ENCODE data around the gene GRK5.

Gene GRK5

DNA sequence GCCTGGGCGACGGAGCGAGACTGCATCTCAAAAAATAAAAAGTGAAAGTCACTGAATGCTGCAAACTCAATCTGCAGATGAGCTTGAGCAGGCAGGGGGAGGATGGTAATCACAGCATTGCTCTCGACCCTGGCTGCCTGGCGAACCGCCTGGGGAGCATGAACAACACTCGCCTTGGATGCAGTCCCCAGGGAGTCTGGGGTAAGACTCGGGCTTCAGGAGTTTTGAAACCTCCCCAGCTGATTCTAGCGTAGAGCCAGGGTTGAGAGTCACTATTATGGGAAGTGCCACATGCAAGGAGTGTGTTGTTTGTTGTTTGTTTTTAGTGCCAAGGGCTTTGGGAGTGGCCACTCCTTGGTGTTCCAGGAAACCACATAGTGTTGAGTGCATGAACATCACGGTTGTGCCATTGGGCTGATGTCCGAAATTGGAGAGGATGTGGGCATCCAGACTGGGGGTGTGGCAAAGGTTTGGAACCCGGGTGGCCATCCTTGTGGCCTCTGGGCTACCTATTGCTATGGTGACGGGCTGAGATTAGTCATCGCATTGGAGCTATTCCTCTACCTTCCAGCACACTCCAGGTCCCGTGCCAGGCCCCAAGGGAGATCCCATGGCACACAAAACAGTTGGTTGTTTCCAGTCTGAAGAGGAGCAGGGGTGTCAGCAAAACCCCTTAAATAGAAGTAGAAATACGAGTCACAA, 242.5 kb downstream of the GRK5 start:
- H3K27me3 ChIP-seq (ENCODE audit: control insufficient read depth, insufficient read depth, low read length) = no peaks in the 10 kb centered on the region
- TF ChIP-seq, protein P1, sequence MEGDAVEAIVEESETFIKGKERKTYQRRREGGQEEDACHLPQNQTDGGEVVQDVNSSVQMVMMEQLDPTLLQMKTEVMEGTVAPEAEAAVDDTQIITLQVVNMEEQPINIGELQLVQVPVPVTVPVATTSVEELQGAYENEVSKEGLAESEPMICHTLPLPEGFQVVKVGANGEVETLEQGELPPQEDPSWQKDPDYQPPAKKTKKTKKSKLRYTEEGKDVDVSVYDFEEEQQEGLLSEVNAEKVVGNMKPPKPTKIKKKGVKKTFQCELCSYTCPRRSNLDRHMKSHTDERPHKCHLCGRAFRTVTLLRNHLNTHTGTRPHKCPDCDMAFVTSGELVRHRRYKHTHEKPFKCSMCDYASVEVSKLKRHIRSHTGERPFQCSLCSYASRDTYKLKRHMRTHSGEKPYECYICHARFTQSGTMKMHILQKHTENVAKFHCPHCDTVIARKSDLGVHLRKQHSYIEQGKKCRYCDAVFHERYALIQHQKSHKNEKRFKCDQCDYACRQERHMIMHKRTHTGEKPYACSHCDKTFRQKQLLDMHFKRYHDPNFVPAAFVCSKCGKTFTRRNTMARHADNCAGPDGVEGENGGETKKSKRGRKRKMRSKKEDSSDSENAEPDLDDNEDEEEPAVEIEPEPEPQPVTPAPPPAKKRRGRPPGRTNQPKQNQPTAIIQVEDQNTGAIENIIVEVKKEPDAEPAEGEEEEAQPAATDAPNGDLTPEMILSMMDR (IDR thresholded peaks at IDR 0.05) = no peak
- H3K4me2 ChIP-seq (ENCODE audit: low read length) = no peak overlapping the region
- no peaks in the 10 kb centered on the region for H3K9me3 ChIP-seq (ENCODE audit: control insufficient read depth, low read length)
- H3K4me1 ChIP-seq = peaks cover 2% of the 10 kb centered on the region
- no peaks in the 10 kb centered on the region for H3K36me3 ChIP-seq (ENCODE audit: control insufficient read depth, insufficient read depth, low read length)
- H3K27ac ChIP-seq = no peak overlapping the region
- peaks cover 3% of the 10 kb centered on the region for H3K79me2 ChIP-seq
- H3K9ac ChIP-seq = no peak overlapping the region
- H3K4me3 ChIP-seq (ENCODE audit: low read depth, low read length) = no peak overlapping the region
- no peak overlapping the region for H2AFZ ChIP-seq

DNA sequence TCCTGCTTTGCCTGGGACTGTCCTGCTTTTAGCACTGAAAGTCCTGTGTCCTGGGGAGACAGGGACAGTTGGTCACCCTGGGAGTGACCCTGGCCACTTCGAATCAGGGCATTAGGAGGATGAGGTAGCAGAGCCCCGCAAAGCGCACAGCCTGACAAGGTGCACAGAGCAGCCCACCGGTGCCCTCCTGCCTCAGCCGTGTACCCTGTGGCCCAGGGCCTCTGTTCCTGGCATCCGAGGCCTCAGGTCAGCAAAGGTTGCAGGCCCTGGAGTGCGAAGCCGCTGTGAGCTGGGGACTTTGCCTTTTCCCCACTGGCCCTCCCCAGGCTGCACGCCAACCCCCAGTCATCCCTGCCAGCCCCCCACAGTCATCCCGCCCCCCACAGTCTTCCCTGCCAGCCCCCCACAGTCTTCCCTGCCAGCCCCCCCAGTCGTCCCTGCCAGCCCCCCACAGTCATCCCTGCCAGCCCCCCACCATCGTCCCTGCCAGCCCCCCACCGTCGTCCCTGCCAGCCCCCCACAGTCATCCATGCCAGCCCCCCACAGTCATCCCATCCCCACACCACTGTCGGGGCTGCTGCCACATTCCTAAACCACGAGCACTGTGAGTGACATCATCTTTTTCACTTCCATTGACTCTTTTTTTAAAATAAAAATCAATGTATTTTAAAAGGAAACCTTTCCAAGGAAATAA, 243.4 kb downstream of the GRK5 start:
- no peak overlapping the region for H3K27ac ChIP-seq
- TF ChIP-seq, protein P1 (IDR thresholded peaks at IDR 0.05) = no peak
- no peaks in the 10 kb centered on the region for H3K4me1 ChIP-seq
- H3K9ac ChIP-seq = no peak overlapping the region
- H3K4me3 ChIP-seq (ENCODE audit: low read depth, low read length) = no peak overlapping the region
- no peaks in the 10 kb centered on the region for H3K79me2 ChIP-seq
- no peak overlapping the region for H2AFZ ChIP-seq
- no peaks in the 10 kb centered on the region for H3K9me3 ChIP-seq (ENCODE audit: control insufficient read depth, low read length)
- H3K4me2 ChIP-seq (ENCODE audit: low read length) = no peak overlapping the region
- no peaks in the 10 kb centered on the region for H3K36me3 ChIP-seq (ENCODE audit: control insufficient read depth, insufficient read depth, low read length)
- H3K27me3 ChIP-seq (ENCODE audit: control insufficient read depth, insufficient read depth, low read length) = no peaks in the 10 kb centered on the region

DNA sequence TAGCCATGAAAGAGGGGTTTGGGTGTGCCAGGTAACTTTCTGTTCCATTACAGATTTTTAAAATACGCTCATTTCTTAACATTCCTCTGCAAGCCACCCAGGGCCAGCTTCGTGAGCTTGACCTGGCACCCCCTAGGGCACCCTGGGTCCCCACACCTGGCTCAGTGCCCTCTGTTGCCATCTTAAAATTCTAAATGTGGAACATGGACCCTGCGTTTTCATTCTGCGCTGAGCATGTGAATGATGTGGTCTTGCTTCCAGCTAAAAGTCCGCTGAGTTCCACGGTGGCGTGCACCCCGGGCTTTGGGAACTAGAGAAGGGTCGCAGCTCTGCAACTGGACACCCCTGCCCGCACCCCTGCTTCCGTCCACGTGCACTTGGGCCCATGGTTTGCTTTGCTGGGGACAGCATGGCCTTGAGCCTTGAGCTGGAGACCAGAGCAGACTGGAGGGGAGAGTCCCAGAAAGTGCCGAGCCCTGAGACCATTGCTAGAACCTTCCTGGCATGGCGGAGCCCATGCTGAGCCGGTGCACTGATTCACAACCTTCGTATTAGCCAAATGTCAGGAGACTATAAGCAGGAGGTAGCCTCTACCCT, 244.0 kb downstream of the GRK5 start:
- Histone ChIP-seq H3K27me3 (ENCODE audit: control insufficient read depth, insufficient read depth, low read length) (no peaks in the 10 kb centered on the region), H3K9me3 (ENCODE audit: control insufficient read depth, low read length) (no peaks in the 10 kb centered on the region), H3K79me2 (no peaks in the 10 kb centered on the region), H3K27ac (no peak overlapping the region), H3K4me1 (no peaks in the 10 kb centered on the region), H3K4me3 (ENCODE audit: low read depth, low read length) (no peak overlapping the region), H3K36me3 (ENCODE audit: control insufficient read depth, insufficient read depth, low read length) (no peaks in the 10 kb centered on the region), H2AFZ (no peak overlapping the region), H3K4me2 (ENCODE audit: low read length) (no peak overlapping the region), H3K9ac (no peak overlapping the region)
- TF ChIP-seq, protein P1 (IDR thresholded peaks at IDR 0.05) = no peak

DNA sequence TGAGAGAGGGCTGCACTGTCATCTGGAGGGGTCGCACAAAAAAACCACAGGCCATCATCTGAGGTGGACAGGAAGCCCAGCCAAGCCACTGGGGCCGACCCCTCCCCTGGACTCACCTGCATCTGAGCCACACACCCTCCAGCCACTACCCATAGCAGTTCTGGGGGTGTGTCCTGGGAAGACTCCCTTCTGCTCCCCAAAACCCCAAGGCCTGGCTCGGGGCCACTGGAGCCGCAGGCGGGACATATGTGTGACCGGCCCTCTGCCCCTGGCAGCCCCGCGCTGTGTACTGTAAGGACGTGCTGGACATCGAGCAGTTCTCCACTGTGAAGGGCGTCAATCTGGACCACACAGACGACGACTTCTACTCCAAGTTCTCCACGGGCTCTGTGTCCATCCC, 245.0 kb downstream of the GRK5 start:
- H3K36me3 ChIP-seq (ENCODE audit: control insufficient read depth, insufficient read depth, low read length) = no peaks in the 10 kb centered on the region
- H3K9ac ChIP-seq = no peak overlapping the region
- no peaks in the 10 kb centered on the region for H3K9me3 ChIP-seq (ENCODE audit: control insufficient read depth, low read length)
- H3K27me3 ChIP-seq (ENCODE audit: control insufficient read depth, insufficient read depth, low read length) = no peaks in the 10 kb centered on the region
- no peak overlapping the region for H2AFZ ChIP-seq
- H3K27ac ChIP-seq = no peak overlapping the region
- no peak overlapping the region for H3K4me2 ChIP-seq (ENCODE audit: low read length)
- no peaks in the 10 kb centered on the region for H3K4me1 ChIP-seq
- TF ChIP-seq, protein P1 (IDR thresholded peaks at IDR 0.05) = no peak
- H3K4me3 ChIP-seq (ENCODE audit: low read depth, low read length) = no peak overlapping the region
- H3K79me2 ChIP-seq = no peaks in the 10 kb centered on the region
